ENCODE results near the gene KIF26A. TPM values are rescaled to one million over a fixed set of nuclear protein-coding genes. Genes with fewer than 3 reads are reported as not detected.

Gene KIF26A
- total RNA-seq, 1 donor from 2014 or later: not detected

DNA sequence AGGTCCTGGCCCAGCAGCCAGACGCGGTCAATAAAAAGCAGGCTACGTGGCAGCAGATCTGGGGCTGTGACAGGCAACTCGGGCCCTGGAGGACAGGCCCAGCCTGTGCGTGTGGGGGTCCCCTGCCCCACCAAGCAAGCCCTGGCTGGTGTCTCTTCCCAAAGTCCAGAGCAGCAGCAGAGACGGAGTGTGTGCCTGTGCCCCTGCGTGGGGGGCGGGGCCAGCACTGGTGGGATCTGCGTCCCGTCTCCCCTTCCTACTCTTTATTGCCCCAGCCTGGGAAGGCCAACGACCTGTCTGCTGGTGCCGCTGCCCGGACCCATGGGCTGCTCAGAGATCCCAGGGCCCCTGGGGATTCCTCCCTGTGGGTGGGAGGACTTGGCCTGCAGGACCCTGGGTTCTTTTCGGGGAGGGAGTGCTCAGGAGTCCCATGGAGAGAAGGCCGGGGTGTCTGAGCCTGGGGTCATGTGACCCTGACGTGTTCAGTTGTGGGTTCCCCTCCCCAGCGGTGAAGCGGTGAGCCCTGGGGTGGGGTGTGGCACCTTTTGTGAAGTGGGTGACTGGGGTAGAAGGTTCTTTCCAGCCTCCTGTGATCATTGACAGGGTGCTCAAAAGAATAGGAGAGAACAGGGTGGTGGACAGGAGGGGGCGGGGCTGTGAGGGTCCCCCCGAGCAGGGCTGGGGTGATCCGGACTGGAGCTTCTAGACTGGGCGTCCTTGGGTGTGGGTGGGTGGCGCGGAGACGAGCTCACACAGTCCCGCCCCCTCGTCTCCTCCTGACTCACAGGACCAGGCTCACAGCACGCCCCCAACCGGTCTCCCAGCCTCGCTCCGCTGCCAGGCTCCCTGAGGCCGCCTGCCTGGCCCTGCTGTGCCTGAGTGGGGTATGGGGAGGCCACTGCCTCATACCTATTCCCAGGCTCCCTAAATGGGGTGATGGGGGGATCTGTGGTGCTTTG lies 30.5 kb upstream of the KIF26A start:
- H3K4me3 Mint-ChIP-seq: no peak overlapping the region
- POLR2A ChIA-PET: no interaction called here
- TF ChIP-seq, protein P1, sequence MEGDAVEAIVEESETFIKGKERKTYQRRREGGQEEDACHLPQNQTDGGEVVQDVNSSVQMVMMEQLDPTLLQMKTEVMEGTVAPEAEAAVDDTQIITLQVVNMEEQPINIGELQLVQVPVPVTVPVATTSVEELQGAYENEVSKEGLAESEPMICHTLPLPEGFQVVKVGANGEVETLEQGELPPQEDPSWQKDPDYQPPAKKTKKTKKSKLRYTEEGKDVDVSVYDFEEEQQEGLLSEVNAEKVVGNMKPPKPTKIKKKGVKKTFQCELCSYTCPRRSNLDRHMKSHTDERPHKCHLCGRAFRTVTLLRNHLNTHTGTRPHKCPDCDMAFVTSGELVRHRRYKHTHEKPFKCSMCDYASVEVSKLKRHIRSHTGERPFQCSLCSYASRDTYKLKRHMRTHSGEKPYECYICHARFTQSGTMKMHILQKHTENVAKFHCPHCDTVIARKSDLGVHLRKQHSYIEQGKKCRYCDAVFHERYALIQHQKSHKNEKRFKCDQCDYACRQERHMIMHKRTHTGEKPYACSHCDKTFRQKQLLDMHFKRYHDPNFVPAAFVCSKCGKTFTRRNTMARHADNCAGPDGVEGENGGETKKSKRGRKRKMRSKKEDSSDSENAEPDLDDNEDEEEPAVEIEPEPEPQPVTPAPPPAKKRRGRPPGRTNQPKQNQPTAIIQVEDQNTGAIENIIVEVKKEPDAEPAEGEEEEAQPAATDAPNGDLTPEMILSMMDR (IDR thresholded peaks at IDR 0.05): no peak

DNA sequence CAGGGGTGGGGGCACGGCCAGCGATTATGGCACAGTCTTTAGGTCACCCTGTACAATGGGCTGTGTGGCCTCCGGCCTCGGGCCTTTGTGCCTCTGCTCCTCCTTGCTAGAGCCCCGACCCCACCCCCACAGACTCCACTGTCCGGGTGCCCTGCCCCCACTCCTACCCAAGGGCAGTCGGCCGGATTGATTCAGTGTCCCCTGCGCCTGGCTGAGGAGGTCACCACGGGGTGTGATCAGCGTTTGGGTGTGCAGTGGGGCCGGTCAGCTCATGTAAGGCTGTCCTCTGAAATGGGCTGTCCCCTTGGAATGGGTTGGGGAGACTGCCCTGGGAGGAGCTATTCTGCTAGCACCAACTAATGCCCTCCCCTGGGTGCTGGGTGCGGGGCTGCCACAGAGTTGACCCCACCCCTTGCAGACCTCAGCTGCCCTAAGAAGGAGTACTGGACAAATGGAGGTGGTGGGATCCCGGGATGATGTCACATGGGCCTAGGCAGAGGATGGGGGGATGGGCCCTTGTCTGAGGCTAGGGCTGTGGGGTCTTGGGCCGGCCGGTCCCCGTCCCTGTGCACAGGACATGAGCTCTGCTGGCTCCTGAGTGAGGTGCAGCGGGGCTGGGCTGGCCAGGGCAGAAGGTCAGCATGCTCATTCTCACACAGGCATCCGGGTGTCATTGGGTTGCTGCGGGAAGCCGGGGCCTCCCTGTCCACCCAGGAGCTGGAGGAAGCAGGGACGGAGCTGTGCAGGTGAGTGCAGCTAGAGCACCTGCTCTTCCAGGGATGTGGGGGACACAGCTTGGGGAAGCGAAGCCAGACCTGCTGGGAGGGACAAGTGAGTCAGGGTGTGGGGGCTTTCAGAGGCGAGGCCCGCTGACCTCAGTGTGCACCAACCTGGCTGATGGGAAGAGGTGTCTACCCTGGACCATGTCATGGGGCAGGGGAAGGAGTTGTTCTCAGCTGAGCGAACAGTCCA lies 29.5 kb upstream of the KIF26A start:
- Mint-ChIP-seq H3K27me3 (peaks cover 2% of the 10 kb centered on the region), H3K9me3 (no peaks in the 10 kb centered on the region), H3K4me1 (no peaks in the 10 kb centered on the region), H3K27ac (no peak overlapping the region), H3K4me3 (no peak overlapping the region), H3K36me3 (ENCODE audit: low read depth) (no peaks in the 10 kb centered on the region)
- ChIA-PET POLR2A (no interaction called here), CTCF (no interaction called here)
- intact Hi-C loops (cut with micrococcal nuclease): no loop called here
- TF ChIP-seq, protein P1 (IDR thresholded peaks at IDR 0.05): no peak
- DNase-seq (no peak), ATAC-seq (ENCODE audit: low read depth) (no peak)

More for the DNA sequence above, 30.5 kb upstream of the KIF26A start:
- intact Hi-C loops (cut with micrococcal nuclease): no loop called here
- H3K27me3 Mint-ChIP-seq: peaks cover 2% of the 10 kb centered on the region
- no peak overlapping the region for H3K27ac Mint-ChIP-seq
- H3K9me3 Mint-ChIP-seq: no peaks in the 10 kb centered on the region
- no peaks in the 10 kb centered on the region for H3K4me1 Mint-ChIP-seq
- DNase-seq (no peak), ATAC-seq (ENCODE audit: low read depth) (no peak)
- CTCF ChIA-PET: no interaction called here
- H3K36me3 Mint-ChIP-seq (ENCODE audit: low read depth): no peaks in the 10 kb centered on the region

DNA sequence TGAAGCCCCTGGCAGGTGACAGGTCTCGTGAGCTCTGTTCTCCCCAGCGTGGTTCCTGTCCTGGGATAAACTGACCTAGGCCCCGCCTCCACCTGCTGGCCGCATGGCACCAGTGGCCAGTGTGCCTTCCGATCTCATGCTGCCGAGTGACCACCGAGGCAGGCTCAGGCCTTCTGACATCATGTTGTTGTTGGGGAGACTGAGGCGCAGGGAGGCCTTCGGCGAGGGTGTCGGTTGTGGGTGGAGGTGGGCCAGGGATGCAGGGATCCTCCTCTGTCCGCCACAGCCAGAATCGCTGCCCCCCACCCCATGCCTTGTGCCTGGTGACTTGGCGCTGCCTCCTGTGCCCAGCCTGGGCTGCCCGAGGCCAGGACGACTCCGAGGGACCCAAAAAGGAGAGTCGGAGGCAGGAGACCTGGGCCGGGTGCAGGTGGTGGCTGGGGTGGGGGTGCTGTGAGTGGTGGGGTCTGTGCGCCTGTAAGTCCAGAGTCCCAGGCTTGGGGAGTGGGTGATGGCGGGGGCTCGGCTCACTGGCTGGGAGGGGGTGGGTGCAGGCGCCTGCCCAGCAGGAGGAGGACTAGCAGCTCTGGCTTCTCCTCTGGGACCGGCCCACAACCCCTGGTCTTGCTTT lies 28.5 kb upstream of the KIF26A start:
- DNase-seq (no peak), ATAC-seq (ENCODE audit: low read depth) (no peak)
- Mint-ChIP-seq H3K36me3 (ENCODE audit: low read depth) (no peaks in the 10 kb centered on the region), H3K9me3 (no peaks in the 10 kb centered on the region), H3K4me1 (no peaks in the 10 kb centered on the region), H3K27me3 (peaks cover 2% of the 10 kb centered on the region), H3K4me3 (no peak overlapping the region), H3K27ac (no peak overlapping the region)
- TF ChIP-seq, protein P1 (IDR thresholded peaks at IDR 0.05): no peak
- ChIA-PET CTCF (no interaction called here), POLR2A (no interaction called here)
- intact Hi-C loops (cut with micrococcal nuclease): no loop called here

DNA sequence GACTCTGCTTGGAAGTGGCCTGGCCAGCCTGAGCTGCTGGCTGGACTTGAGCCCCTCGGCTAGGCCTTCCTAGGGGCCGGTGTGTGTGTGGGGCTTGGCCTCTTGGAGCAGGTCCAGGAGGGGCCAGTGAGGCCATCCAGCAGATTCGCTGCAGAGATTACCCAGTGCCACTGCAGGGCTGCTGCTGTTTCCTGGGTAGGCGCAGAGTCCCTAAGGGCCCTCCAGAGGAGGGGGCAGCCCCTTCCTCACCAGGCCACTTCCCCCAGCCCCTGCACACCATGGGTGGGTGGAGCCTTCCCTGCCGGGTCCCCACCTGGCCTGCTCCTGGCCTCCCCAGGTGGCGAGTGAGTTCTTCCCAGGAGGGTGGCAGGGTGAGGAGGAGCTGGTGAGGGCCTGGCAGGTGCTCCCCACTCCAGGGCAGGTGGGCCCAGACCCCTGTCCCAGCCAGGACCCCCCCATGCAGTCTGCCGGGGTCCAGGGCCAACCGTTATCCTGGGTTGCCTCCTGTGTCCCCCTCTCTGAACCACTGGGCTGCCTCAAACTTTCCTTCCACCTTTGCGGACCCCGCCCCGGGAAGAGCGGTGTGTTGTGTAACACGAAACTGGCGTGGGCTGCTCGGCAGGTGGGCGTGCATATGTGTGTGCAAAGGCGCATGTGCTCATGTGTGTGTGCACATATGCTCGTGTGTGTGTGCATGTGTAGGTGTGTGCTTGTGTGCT lies 27.7 kb upstream of the KIF26A start:
- intact Hi-C loops (cut with micrococcal nuclease): no loop called here
- ChIA-PET POLR2A (no interaction called here), CTCF (no interaction called here)
- Mint-ChIP-seq H3K27ac (no peak overlapping the region), H3K4me3 (no peak overlapping the region), H3K4me1 (peaks cover under 1% of the 10 kb centered on the region), H3K36me3 (ENCODE audit: low read depth) (no peaks in the 10 kb centered on the region), H3K9me3 (no peaks in the 10 kb centered on the region), H3K27me3 (peaks cover 8% of the 10 kb centered on the region)
- no peak for DNase-seq
- TF ChIP-seq, protein P1 (IDR thresholded peaks at IDR 0.05): no peak
- ATAC-seq (ENCODE audit: low read depth): no peak

Measured in activated B cell treated with CpG ODN at 0.5 μM for 24 hours (primary cell).